ENCODE results near the gene GCH1.

Gene GCH1

GRCh38 chr14:54828037-54828436 is 74.6 kb downstream of the GCH1 start:
- DNase-seq (ENCODE audit: low spot score) (no peak), FAIRE-seq (no peak)

DNA sequence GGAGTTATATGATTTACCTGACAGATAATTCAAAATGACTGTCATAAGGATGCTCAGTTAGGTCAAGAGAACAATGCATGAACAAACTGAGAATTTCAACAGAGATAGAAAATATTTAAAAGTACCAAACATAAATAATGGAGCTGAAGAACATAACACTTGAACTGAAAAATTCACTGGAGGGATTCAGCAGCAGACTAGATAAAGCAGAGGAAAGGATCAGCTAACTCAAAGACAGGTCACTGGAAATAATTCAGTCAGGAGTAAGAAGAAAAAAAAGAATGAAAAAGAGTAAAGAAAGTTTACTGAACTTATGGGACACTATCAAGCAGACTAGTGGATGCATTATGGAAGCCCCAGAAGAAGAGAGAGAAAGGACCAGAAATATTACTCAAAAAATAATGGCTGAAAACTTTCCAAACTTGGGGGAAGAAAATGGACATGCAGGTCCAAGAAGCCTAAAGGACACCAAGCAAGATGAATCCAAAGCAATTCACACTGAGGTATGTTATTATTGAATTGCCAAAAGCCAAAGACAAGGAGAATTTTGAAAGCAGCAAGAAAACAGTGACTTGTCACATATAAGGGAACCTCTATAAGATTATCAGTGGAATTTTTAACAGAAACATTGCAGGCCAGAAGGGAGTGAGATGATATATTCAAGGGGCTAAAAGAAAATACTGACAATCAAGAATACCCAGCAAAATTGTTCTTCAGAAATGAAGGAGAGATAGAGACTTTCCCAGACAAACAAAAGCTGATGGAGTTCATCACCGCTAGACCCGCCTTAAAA is 78.7 kb downstream of the GCH1 start:
- FAIRE-seq, result no peak
- no peak for DNase-seq (ENCODE audit: low spot score)

DNA sequence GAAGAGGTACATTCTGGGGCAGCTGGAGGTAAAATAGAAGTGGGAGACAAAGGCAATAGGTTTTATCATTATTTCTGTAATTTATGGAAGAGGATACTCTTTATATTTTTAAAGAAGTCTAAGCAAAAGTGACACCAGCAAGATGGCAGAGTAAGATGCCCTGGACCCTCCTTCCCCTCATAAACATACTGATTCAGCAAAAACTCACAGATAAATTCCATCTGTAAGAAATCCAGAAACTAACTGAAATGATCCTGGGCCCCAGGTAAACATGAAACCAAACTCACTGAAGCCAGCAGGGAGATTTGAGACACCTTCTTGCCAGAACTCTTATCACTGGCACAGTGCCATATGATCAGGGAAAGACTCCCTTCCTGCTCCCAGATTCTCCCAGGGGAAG is 79.9 kb downstream of the GCH1 start:
- FAIRE-seq (no peak), DNase-seq (ENCODE audit: low spot score) (no peak)

DNA sequence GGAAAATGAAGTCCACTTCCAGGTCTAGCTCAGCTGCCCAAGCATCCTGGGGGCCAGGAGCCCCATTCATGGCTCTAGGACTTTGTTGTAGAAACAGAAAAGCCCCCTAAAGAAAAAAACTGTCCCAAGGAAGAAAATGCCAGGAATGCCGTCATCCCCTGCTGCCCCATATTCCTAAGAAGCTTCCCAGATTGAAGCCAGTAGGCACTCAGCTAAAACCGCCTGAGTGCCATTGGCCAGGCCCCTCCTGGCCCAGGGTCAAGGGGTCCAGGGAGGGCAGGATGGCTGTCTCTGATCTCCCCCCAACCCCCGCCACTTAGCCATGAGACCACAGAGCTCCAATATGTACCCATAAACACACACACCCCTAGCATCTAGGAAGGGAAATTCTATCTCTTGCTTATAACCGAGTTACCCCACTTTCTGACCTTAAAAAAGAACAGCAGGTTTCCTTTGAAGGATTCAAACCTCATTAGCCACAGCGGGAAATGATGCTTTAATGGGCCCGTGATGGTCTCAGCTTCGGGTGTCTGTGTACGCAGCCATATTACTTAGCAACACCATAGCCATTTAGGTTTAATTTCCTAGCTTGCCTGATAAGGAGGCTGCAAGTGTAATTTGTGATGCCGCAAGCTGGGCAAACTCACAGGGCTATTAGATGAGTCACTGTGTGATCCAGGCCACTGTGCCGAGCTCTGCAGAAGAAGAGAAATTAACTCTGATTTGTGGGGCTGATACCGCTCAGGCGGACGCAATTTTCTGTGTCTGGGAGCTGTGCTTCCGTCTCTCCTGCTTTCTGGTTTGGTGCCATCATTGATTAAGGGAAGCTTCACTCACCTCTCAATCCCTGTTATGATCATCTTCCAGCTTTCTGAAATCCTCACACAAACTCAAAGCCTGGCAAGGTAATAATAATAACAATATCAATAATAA is 84.2 kb downstream of the GCH1 start:
- peak; percentile 73 for FAIRE-seq
- DNase-seq (ENCODE audit: low spot score), result peak; percentile 71

GRCh38 chr14:54817506-54817905 is 85.1 kb downstream of the GCH1 start:
- FAIRE-seq (no peak), DNase-seq (ENCODE audit: low spot score) (no peak)

DNA sequence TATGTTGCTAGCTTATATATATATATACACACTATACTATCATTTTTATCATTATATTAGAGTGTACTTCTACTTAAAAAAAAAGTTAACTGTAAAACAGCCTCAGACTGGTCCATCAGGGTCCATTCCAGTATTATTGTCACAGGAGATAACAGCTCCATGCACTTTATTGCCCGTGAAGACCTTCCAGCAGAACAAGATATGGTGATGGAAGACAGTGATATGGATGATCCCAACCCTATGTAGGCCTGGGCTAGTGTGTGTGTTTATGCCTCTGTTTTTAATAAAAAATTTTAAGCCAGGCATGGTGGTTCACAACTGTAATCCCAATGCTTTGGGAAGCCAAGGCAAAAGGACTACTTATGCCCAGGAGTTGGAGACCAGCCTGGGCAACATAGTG is 86.2 kb downstream of the GCH1 start:
- DNase-seq (ENCODE audit: low spot score), result no peak
- no peak for FAIRE-seq

DNA sequence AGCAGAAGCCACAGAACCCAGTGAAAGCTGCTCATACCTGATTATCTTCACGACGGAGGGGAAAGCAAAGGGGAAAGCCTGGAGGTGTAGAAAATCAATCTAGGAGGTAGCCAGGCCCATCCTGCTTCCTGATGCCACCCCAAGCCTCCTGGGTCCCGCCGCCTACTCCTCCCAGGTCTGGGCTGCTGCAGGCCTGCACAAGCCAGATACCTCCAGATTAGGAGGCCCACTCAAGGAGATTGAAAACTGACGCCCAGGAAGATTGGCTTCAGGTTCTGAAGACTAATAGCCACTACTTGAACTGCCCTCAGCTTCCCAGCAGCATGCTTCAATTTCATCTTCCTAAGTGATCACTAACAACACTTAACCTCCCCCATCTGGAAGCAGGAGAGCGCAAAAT is 87.1 kb downstream of the GCH1 start:
- FAIRE-seq (no peak), DNase-seq (ENCODE audit: low spot score) (no peak)

- FAIRE-seq, result no peak
- DNase-seq (ENCODE audit: low spot score), result peak; percentile 6
Measured at GRCh38 chr14:54815016-54815415, 87.6 kb downstream of the GCH1 start.

DNA sequence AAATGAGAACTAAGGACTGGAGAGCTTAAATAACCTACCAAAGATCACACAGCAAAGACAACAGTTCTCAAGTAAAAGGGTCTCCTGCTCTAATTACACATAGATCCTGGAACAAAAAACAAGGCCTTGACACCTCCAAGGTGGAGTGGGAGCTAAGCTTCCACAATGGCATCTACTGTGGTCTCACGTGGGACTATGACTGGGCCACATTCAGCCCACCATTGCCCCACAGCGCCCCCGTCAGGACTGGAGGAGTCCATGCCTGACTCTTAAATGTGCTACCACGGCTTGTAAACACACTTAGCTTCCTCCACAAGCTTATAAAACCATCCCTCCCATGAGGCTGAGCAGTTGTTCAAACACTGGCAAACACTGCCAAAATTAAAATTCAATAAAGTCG is 88.5 kb downstream of the GCH1 start:
- DNase-seq (ENCODE audit: low spot score) (no peak), FAIRE-seq (no peak)

GRCh38 chr14:54813081-54813480 is 89.5 kb downstream of the GCH1 start:
- FAIRE-seq, result no peak
- no peak for DNase-seq (ENCODE audit: low spot score)

DNA sequence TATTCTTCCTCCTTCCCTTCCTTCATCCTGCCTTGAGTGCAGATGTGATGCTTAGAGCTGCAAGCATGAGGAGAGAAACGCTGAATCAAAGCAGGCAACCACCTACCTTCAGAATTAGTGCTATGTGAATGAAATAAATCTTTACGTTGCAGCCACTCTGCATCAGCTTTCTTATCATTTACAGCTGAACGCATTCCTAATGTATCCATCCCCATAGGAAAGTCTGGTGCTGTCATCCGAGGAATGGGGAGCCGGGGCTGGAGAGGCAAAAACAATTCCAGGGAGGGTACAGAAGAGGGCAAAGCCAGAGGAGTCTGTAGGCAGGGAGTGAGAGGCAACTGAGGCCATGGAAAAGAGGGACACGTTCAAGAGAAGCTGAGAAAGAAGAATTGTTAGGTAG is 90.0 kb downstream of the GCH1 start:
- FAIRE-seq, result no peak
- no peak for DNase-seq (ENCODE audit: low spot score)

GRCh38 chr14:54809767-54810166 is 92.9 kb downstream of the GCH1 start:
- no peak for DNase-seq (ENCODE audit: low spot score)
- no peak for FAIRE-seq

DNA sequence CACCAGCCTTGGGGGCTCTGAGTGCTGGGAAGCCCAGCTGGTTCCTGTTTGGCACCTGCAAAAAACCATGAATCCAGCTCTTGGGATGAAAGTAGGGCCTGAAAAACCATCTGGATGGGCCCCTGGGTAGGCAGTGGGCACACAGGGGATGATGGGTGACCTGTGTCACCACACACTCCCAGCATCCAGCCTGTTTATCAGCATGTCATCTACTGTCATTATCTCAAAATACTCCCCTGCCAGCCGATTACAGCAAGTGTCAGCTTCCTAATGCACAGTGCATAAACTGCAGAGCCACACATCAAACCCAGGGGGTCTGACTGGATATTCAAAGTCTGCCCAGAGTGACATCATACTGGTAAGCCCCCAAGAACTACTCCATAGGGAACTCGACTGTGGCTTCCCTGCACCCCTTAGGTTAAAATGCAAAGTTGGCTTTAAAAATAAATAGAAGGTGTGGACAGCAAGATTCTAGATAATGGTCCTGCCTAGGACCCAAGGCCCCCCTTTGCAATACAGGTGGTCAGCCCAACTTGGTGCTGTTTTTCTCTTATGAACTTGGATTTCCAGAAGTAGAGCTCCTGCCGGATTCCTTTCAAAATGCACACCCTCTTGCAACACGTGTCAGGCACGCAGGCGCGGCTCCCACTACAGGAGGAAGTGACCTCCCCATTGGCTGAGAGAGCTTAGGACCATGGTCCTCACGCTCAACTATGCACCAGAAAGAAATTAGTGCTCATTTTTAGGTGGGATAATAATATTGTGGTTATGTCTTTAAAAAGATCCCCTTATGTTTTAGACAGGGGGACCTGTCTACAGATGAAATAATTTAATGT is 94.1 kb downstream of the GCH1 start:
- DNase-seq (ENCODE audit: low spot score) (no peak), FAIRE-seq (no peak)

DNA sequence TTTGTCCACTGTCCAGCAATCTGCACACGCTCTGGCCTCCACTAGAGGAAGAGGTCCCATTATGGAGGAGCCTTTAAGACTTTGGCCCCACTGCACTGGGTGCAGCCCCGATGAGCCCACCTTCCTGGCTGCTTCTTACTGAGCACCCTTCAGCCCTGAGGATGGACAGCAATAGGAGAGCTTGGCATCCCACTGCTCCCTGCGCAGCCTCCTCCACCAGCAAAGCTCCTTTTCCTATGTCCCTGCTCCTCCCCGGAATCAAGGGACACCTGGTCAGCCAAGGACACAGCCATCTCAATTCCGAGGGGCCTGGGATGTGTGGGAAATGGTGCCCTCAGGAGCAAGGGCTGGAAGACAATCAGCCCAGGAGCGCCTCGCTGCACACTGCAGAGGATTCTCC is 94.7 kb downstream of the GCH1 start:
- FAIRE-seq (no peak), DNase-seq (ENCODE audit: low spot score) (no peak)

- FAIRE-seq, result no peak
Measured at GRCh38 chr14:54807428-54807827, 95.2 kb downstream of the GCH1 start.

DNA sequence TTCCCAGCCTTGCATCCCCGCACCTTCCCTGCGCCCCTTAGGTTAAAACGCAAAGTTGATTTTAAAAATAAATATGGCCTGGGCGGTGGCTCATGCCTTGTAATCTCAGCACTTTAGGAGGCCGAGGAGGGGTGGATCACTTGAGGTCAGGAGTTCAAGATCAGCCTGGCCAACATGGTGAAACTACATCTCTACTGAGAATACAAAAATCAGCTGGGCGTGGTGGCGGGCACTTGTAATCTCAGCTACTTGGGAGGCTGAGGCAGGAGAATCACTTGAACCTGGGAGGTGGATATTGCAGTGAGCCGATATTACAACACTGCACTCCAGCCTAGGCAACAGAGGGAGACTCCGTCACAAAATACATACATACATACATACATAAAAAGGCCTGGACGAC is 96.0 kb downstream of the GCH1 start:
- FAIRE-seq (no peak), DNase-seq (ENCODE audit: low spot score) (no peak)

More at GRCh38 chr14:54807428-54807827, 95.2 kb downstream of the GCH1 start:
- no peak for DNase-seq (ENCODE audit: low spot score)

DNA sequence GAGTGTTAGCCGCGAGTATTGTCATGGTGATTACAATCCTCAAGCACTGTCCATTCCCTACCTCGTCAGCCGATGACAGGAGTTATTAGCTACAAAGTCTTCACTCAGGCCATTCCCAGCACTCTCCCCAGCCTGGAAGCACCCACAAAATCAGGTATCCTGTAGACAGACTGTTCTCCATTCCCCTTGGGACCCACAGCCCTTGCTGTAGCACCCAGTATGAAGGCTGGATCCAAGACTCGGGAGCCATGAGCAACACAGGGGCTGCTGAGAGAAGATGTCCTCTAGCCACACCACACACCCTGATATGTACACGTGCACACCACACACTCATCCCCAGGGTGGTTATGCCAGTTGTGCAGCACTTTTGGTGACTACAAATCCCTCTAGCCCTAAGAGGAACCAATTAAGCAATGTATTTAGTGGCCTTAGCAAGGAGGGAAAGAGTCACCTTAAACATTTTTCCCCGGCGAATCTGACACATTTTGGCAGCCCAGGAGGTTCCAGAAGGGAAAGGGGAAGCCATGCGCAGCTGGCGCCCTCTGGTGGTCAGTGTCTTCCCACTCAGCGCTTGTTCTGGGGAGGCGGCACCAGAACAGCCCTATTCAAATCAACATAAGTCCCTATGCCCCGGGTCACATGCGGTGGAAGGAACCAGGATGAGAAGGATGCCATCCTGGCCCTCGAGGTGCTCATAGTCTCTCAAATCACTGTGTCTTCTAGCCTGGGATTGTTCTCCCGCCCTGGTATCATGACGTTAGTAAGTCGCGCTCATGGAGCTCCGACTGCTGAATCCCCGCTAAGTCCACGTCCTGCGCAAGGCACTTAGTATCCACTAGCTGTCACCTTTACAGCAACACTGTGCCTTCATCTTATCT is 96.9 kb downstream of the GCH1 start:
- DNase-seq (ENCODE audit: low spot score), result peak; percentile 34
- no peak for FAIRE-seq

- DNase-seq (ENCODE audit: low spot score), result no peak
- no peak for FAIRE-seq
Measured at GRCh38 chr14:54805070-54805444, 97.6 kb downstream of the GCH1 start.

GRCh38 chr14:54804538-54805041 is 98.0 kb downstream of the GCH1 start:
- no peak for DNase-seq (ENCODE audit: low spot score)

GRCh38 chr14:54803926-54804537 is 98.6 kb downstream of the GCH1 start:
- no peak for FAIRE-seq
- DNase-seq (ENCODE audit: low spot score), result no peak

More at GRCh38 chr14:54804538-54805041, 98.0 kb downstream of the GCH1 start:
- no peak for FAIRE-seq

Data from RCC 7860 (cell line).